MM.1S (cell line): ENCODE data around the gene HIKESHI.

Source experiments
- EZH2 ChIP-seq: fragments of 300-600 bp; sonication (generic); optimal IDR thresholded peaks from 2 replicates; pipeline ENCODE3; 2017; ENCODE audit warnings: low read depth, mild to moderate bottlenecking, antibody characterized with exemption, low read length, mixed read lengths
- EZH2phosphoT487 ChIP-seq: fragments of 300-600 bp; sonication (generic); IDR thresholded peaks from 2 replicates; pipeline ENCODE4 v1.6.1; 2018; ENCODE audit warnings: antibody characterized with exemption, low read length
- TF ChIP-seq, protein P1 (sequence below): fragments of 300-600 bp; sonication (generic); IDR thresholded peaks from 2 replicates; pipeline ENCODE4 v1.5.1; 2016; ENCODE audit warnings: antibody characterized with exemption, low read length, mixed read lengths

DNA sequence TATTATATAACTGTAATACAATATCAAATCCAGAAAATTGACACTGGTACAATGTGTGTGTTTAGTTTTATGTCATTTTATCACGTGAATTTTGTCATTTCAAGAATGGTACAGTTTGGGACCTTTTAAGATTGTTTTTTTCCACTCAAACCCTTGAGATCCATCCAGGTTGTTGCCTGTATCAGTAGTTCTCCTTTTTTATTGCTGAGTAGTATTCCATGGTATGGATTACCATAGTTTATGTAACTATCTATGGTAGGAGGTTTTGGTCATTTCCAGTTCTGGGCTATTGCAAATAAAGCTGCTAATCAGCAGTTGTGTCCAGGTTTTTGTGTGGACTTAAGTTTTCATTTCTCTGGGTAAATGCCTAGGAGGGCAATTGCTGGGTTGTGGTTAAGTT lies 32.4 kb upstream of the HIKESHI start:
- TF ChIP-seq, protein P1, sequence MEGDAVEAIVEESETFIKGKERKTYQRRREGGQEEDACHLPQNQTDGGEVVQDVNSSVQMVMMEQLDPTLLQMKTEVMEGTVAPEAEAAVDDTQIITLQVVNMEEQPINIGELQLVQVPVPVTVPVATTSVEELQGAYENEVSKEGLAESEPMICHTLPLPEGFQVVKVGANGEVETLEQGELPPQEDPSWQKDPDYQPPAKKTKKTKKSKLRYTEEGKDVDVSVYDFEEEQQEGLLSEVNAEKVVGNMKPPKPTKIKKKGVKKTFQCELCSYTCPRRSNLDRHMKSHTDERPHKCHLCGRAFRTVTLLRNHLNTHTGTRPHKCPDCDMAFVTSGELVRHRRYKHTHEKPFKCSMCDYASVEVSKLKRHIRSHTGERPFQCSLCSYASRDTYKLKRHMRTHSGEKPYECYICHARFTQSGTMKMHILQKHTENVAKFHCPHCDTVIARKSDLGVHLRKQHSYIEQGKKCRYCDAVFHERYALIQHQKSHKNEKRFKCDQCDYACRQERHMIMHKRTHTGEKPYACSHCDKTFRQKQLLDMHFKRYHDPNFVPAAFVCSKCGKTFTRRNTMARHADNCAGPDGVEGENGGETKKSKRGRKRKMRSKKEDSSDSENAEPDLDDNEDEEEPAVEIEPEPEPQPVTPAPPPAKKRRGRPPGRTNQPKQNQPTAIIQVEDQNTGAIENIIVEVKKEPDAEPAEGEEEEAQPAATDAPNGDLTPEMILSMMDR, result no peak
- TF ChIP-seq EZH2phosphoT487, result no peak
- no peak for TF ChIP-seq EZH2
